Progenitor cell of endocrine pancreas (in vitro differentiated cells): ENCODE data around the gene NAP1L5. TPM values are rescaled to one million over a fixed set of nuclear protein-coding genes. Genes with fewer than 3 reads are reported as not detected.

Experiments used
- DNase-seq: peaks from one replicate; pipeline ENCODE4 v3.0.0; 2021; ENCODE audit warnings: low spot score; ENCODE audit not compliant: unreplicated experiment
- H3K27ac Mint-ChIP-seq: 2 replicates; pipeline ENCODE4 v1.8.0; 2021; ENCODE audit warnings: mild to moderate bottlenecking, moderate library complexity, mixed read lengths
- H3K27me3 Mint-ChIP-seq: 2 replicates; pipeline ENCODE4 v1.8.0; 2021; ENCODE audit warnings: mixed read lengths
- H3K36me3 Mint-ChIP-seq: 2 replicates; pipeline ENCODE4 v1.8.0; 2022; ENCODE audit warnings: mixed read lengths; ENCODE audit not compliant: insufficient read depth
- H3K4me1 Mint-ChIP-seq: 2 replicates; pipeline ENCODE4 v1.8.0; 2021; ENCODE audit warnings: low read depth, mixed read lengths
- H3K4me3 Mint-ChIP-seq: 2 replicates; pipeline ENCODE4 v1.8.0; 2021; ENCODE audit warnings: low read depth, mild to moderate bottlenecking, moderate library complexity, mixed read lengths
- H3K9me3 Mint-ChIP-seq: 2 replicates; pipeline ENCODE4 v1.8.0; 2021; ENCODE audit warnings: low read depth, mixed read lengths
- total RNA-seq: library from RNA; stranded (reverse); gene quantifications from 2 replicates; pipeline ENCODE4 v1.2.1, GENCODE V29; 2021
- TF ChIP-seq, protein P1 (sequence below): fragments of 200-600 bp; sonication (generic); IDR thresholded peaks from one replicate; pipeline ENCODE4 v1.5.0; 2021; ENCODE audit warnings: antibody characterized with exemption, mild to moderate bottlenecking; ENCODE audit not compliant: unreplicated experiment

NAP1L5 gene
- total RNA-seq, 1 donor from 2014 or later = 3.9 TPM

- Mint-ChIP-seq H3K9me3 (no peaks in the 10 kb centered on the region), H3K4me1 (no peaks in the 10 kb centered on the region), H3K27me3 (no peaks in the 10 kb centered on the region), H3K36me3 (peaks cover 15% of the 10 kb centered on the region), H3K4me3 (no peak overlapping the region), H3K27ac (no peak overlapping the region)
- DNase-seq = no peak
- TF ChIP-seq, protein P1, sequence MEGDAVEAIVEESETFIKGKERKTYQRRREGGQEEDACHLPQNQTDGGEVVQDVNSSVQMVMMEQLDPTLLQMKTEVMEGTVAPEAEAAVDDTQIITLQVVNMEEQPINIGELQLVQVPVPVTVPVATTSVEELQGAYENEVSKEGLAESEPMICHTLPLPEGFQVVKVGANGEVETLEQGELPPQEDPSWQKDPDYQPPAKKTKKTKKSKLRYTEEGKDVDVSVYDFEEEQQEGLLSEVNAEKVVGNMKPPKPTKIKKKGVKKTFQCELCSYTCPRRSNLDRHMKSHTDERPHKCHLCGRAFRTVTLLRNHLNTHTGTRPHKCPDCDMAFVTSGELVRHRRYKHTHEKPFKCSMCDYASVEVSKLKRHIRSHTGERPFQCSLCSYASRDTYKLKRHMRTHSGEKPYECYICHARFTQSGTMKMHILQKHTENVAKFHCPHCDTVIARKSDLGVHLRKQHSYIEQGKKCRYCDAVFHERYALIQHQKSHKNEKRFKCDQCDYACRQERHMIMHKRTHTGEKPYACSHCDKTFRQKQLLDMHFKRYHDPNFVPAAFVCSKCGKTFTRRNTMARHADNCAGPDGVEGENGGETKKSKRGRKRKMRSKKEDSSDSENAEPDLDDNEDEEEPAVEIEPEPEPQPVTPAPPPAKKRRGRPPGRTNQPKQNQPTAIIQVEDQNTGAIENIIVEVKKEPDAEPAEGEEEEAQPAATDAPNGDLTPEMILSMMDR = no peak
Measured at GRCh38 chr4:88730811-88731210, 33.2 kb upstream of the NAP1L5 start.

- no peaks in the 10 kb centered on the region for H3K9me3 Mint-ChIP-seq
- H3K27ac Mint-ChIP-seq = no peak overlapping the region
Measured at GRCh38 chr4:88729146-88729760, 31.6 kb upstream of the NAP1L5 start.

DNA sequence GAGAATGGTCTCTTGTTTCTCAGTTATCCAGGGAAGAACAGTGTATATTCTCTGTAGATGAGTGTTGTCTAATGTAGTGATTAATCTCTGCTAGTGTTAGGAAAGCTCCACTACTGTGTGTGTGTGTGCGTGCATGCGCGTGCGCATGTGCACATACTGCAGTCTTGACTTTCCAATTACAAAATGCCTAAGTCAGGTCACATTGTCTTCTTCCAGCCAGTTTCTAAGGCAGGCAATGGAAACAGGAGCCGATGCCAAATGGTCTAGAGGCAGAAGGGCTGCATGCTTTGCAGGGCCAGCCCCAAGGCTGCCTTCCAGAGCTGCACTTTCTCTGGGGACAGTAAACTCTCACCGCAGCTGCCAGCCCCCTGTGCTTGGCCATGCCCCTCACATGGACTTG lies 30.5 kb upstream of the NAP1L5 start:
- no peak for DNase-seq
- no peaks in the 10 kb centered on the region for H3K27me3 Mint-ChIP-seq
- H3K9me3 Mint-ChIP-seq = no peaks in the 10 kb centered on the region
- H3K4me3 Mint-ChIP-seq = no peak overlapping the region
- peaks cover 15% of the 10 kb centered on the region for H3K36me3 Mint-ChIP-seq
- TF ChIP-seq, protein P1 = no peak
- no peak overlapping the region for H3K27ac Mint-ChIP-seq
- no peaks in the 10 kb centered on the region for H3K4me1 Mint-ChIP-seq

More at GRCh38 chr4:88729146-88729760, 31.6 kb upstream of the NAP1L5 start:
- peaks cover 16% of the 10 kb centered on the region for H3K36me3 Mint-ChIP-seq
- H3K4me3 Mint-ChIP-seq = no peak overlapping the region
- no peaks in the 10 kb centered on the region for H3K4me1 Mint-ChIP-seq
- H3K27me3 Mint-ChIP-seq = no peaks in the 10 kb centered on the region
- TF ChIP-seq, protein P1 = no peak
- DNase-seq = no peak

GRCh38 chr4:88725986-88726385 lies 28.4 kb upstream of the NAP1L5 start:
- Mint-ChIP-seq H3K9me3 (no peaks in the 10 kb centered on the region), H3K27ac (no peak overlapping the region), H3K4me3 (no peak overlapping the region), H3K36me3 (peaks cover 15% of the 10 kb centered on the region), H3K27me3 (no peaks in the 10 kb centered on the region), H3K4me1 (no peaks in the 10 kb centered on the region)
- TF ChIP-seq, protein P1 = no peak
- DNase-seq = no peak

DNA sequence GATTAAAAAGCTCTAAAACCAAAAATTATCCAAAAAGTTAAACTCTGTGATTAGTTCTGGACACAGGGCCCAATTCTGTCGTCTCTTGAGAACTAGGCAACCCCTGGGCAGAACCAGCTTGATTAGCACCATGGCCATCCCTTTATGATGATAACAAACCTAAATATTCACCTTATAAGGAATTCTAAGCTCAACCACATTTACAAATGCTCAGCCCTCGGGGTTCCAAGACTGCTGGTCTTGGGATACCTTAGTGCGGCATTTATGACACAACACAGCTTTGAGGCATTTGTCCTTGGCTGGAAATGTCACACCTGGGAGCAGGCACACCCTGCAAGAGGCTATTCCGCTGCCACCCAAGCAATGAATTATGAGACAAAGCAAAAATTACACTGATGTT lies 27.5 kb upstream of the NAP1L5 start:
- Mint-ChIP-seq H3K27ac (no peak overlapping the region), H3K27me3 (no peaks in the 10 kb centered on the region), H3K4me3 (no peak overlapping the region), H3K4me1 (no peaks in the 10 kb centered on the region), H3K36me3 (peaks cover 16% of the 10 kb centered on the region), H3K9me3 (no peaks in the 10 kb centered on the region)
- TF ChIP-seq, protein P1 = no peak
- DNase-seq = no peak
